Karpas-422 (cell line): ENCODE results near the gene AGPAT1. TPM values are rescaled to one million over a fixed set of nuclear protein-coding genes. Genes with fewer than 3 reads are reported as not detected.

ENCODE experiments used
- DNase-seq: peaks from one replicate; pipeline ENCODE4 v3.0.0-alpha.2; 2015
- H2AFZ ChIP-seq: fragments of 200-600 bp; sonication (generic); 2 replicates; pipeline ENCODE4 v1.6.1; 2014; ENCODE audit warnings: antibody characterized with exemption, low read length, mixed read lengths
- H3K27ac ChIP-seq: fragments of 200-600 bp; sonication (generic); 2 replicates; pipeline ENCODE4 v1.5.1; 2014; ENCODE audit warnings: mild to moderate bottlenecking, low read length, moderate library complexity
- H3K27me3 ChIP-seq: fragments of 200-600 bp; sonication (generic); 2 replicates; pipeline ENCODE4 v1.6.1; 2014; ENCODE audit warnings: low read length, mixed read lengths
- H3K36me3 ChIP-seq: fragments of 200-600 bp; sonication (generic); 2 replicates; pipeline ENCODE4 v1.6.1; 2014; ENCODE audit warnings: low read length, mixed read lengths; ENCODE audit not compliant: insufficient read depth
- H3K4me1 ChIP-seq: fragments of 200-600 bp; sonication (generic); 2 replicates; pipeline ENCODE4 v1.6.1; 2014; ENCODE audit warnings: mild to moderate bottlenecking, low read length, mixed read lengths
- H3K4me2 ChIP-seq: fragments of 200-600 bp; sonication (generic); 2 replicates; pipeline ENCODE4 v1.6.1; 2014; ENCODE audit warnings: low read length, low read depth, mild to moderate bottlenecking; ENCODE audit not compliant: poor library complexity, severe bottlenecking
- H3K4me3 ChIP-seq: fragments of 200-600 bp; sonication (generic); 2 replicates; pipeline ENCODE4 v1.5.1; 2014; ENCODE audit warnings: mild to moderate bottlenecking, antibody characterized with exemption, low read length, mixed read lengths
- H3K79me2 ChIP-seq: fragments of 200-600 bp; sonication (generic); 2 replicates; pipeline ENCODE4 v1.6.1; 2014; ENCODE audit warnings: mild to moderate bottlenecking, low read length, mixed read lengths
- H3K9ac ChIP-seq: fragments of 200-600 bp; sonication (generic); 2 replicates; pipeline ENCODE4 v1.6.0; 2014; ENCODE audit warnings: low read length
- H3K9me2 ChIP-seq: fragments of 200-600 bp; sonication (generic), shearing (Covaris generic); replicated peaks from 2 replicates; pipeline ENCODE4 v1.6.0; 2014; ENCODE audit warnings: mild to moderate bottlenecking, low read length, moderate library complexity; ENCODE audit not compliant: insufficient read depth
- H3K9me3 ChIP-seq: fragments of 300-700, 200-600 bp; sonication (generic); 2 replicates; pipeline ENCODE4 v1.6.1; 2014; ENCODE audit warnings: low read length, mixed read lengths
- H4K20me1 ChIP-seq: fragments of 200-600 bp; sonication (generic); 2 replicates; pipeline ENCODE4 v1.6.1; 2014; ENCODE audit warnings: mild to moderate bottlenecking, antibody characterized with exemption, low read length, low read depth; ENCODE audit not compliant: insufficient read depth
- total RNA-seq: library from RNA; depleted of rRNA; stranded (reverse); fragments of >200 nt; shearing (Covaris generic); gene quantifications from 2 replicates; pipeline ENCODE4 v1.2.3, GENCODE V29; 2014; ENCODE audit warnings: low replicate concordance; rRNA removed

Gene AGPAT1
- 54.8 and 74.5 TPM in 2 replicates for total RNA-seq

GRCh38 chr6:32175711-32176475, at the start of gene AGPAT1:
TSS of gene AGPAT1 (minus strand) at chr6:32176084. CDS start at chr6:32171496, 4,588 bp downstream.
- H3K27ac ChIP-seq, result peak within 1 kb of the TSS; percentile 66
- H3K9me3 ChIP-seq, result no peaks in the 10 kb centered on the region
- H2AFZ ChIP-seq, result no peak within 1 kb of the TSS
- peaks cover 61% of the 10 kb centered on the region for H3K79me2 ChIP-seq
- H3K4me2 ChIP-seq, result peak within 1 kb of the TSS; percentile 79
- H4K20me1 ChIP-seq, result no peaks in the 10 kb centered on the region
- H3K4me3 ChIP-seq, result peak within 1 kb of the TSS; percentile 94
- peak; percentile 98 for DNase-seq
- peak within 1 kb of the TSS; percentile 98 for H3K9ac ChIP-seq
- no peaks in the 10 kb centered on the region; the same call in 1 of the 2 replicates for H3K36me3 ChIP-seq
- H3K27me3 ChIP-seq, result no peaks in the 10 kb centered on the region
- peaks cover 51% of the 10 kb centered on the region for H3K4me1 ChIP-seq
- H3K9me2 ChIP-seq, result no peaks in the 10 kb centered on the region

GRCh38 chr6:32224696-32225095, 48.8 kb upstream of the AGPAT1 start:
- Histone ChIP-seq H3K27me3 (no peaks in the 10 kb centered on the region), H3K4me2 (no peak overlapping the region), H3K79me2 (no peaks in the 10 kb centered on the region), H3K4me3 (no peak overlapping the region), H2AFZ (no peak overlapping the region), H3K9ac (no peak overlapping the region), H4K20me1 (no peaks in the 10 kb centered on the region), H3K36me3 (no peaks in the 10 kb centered on the region), H3K27ac (peak overlapping the region; percentile 28; the same call in 1 of the 2 replicates), H3K9me3 (no peaks in the 10 kb centered on the region), H3K9me2 (no peaks in the 10 kb centered on the region), H3K4me1 (peaks cover 55% of the 10 kb centered on the region)
- peak; percentile 52 for DNase-seq

GRCh38 chr6:32223258-32224235, 47.7 kb upstream of the AGPAT1 start, which contains the start of gene NOTCH4:
TSS of gene NOTCH4 (minus strand) at chr6:32224067. CDS start at chr6:32223928, 139 bp downstream.
- Histone ChIP-seq H3K27ac (peak within 1 kb of the TSS; percentile 28; the same call in 1 of the 2 replicates), H3K4me1 (peaks cover 55% of the 10 kb centered on the region), H3K9ac (no peak within 1 kb of the TSS), H2AFZ (no peak within 1 kb of the TSS), H3K4me3 (no peak within 1 kb of the TSS), H3K79me2 (no peaks in the 10 kb centered on the region), H3K9me2 (no peaks in the 10 kb centered on the region), H3K36me3 (no peaks in the 10 kb centered on the region), H4K20me1 (no peaks in the 10 kb centered on the region), H3K9me3 (no peaks in the 10 kb centered on the region), H3K4me2 (no peak within 1 kb of the TSS), H3K27me3 (no peaks in the 10 kb centered on the region)
- DNase-seq, result peak; percentile 35

- Histone ChIP-seq H3K4me3 (no peak overlapping the region), H3K9me2 (no peaks in the 10 kb centered on the region), H3K4me1 (peaks cover 55% of the 10 kb centered on the region), H2AFZ (no peak overlapping the region; the same call in 1 of the 2 replicates), H3K79me2 (no peaks in the 10 kb centered on the region), H3K9me3 (no peaks in the 10 kb centered on the region), H3K9ac (no peak overlapping the region), H3K36me3 (no peaks in the 10 kb centered on the region), H4K20me1 (no peaks in the 10 kb centered on the region), H3K27ac (no peak overlapping the region), H3K4me2 (peak overlapping the region; percentile 23), H3K27me3 (no peaks in the 10 kb centered on the region)
- peak; percentile 39 for DNase-seq
These were observed 46.7 kb upstream of the AGPAT1 start for GRCh38 chr6:32222333-32223230.

- Histone ChIP-seq H3K4me2 (no peak overlapping the region), H3K79me2 (no peaks in the 10 kb centered on the region), H3K4me3 (no peak overlapping the region), H3K27ac (no peak overlapping the region), H2AFZ (no peak overlapping the region), H3K9me2 (no peaks in the 10 kb centered on the region), H3K4me1 (peaks cover 39% of the 10 kb centered on the region), H3K9me3 (no peaks in the 10 kb centered on the region), H3K9ac (no peak overlapping the region), H4K20me1 (no peaks in the 10 kb centered on the region), H3K36me3 (no peaks in the 10 kb centered on the region), H3K27me3 (no peaks in the 10 kb centered on the region)
- peak; percentile 29 for DNase-seq
These were observed 44.1 kb upstream of the AGPAT1 start for GRCh38 chr6:32220021-32220420.

GRCh38 chr6:32218167-32218566, 42.3 kb upstream of the AGPAT1 start:
- no peak overlapping the region for H3K4me3 ChIP-seq

GRCh38 chr6:32216998-32217397, 41.1 kb upstream of the AGPAT1 start:
- Histone ChIP-seq H3K9me3 (no peaks in the 10 kb centered on the region), H3K4me1 (peaks cover 13% of the 10 kb centered on the region), H3K9ac (no peak overlapping the region), H4K20me1 (no peaks in the 10 kb centered on the region), H3K4me3 (no peak overlapping the region), H3K36me3 (no peaks in the 10 kb centered on the region), H3K27me3 (no peaks in the 10 kb centered on the region), H2AFZ (no peak overlapping the region), H3K79me2 (no peaks in the 10 kb centered on the region), H3K4me2 (no peak overlapping the region), H3K27ac (no peak overlapping the region), H3K9me2 (no peaks in the 10 kb centered on the region)
- DNase-seq, result no peak

More at GRCh38 chr6:32218167-32218566, 42.3 kb upstream of the AGPAT1 start:
- Histone ChIP-seq H4K20me1 (no peaks in the 10 kb centered on the region), H3K79me2 (no peaks in the 10 kb centered on the region), H2AFZ (no peak overlapping the region), H3K9me3 (no peaks in the 10 kb centered on the region), H3K4me2 (no peak overlapping the region), H3K9ac (no peak overlapping the region), H3K9me2 (no peaks in the 10 kb centered on the region), H3K27ac (no peak overlapping the region), H3K36me3 (no peaks in the 10 kb centered on the region), H3K4me1 (peaks cover 25% of the 10 kb centered on the region), H3K27me3 (no peaks in the 10 kb centered on the region)
- peak; percentile 30 for DNase-seq
